Measurements from ENCODE around the gene SCAF8.
A peak's percentile ranks its signal among the peaks of the same experiment; 100 is the strongest.

DNA sequence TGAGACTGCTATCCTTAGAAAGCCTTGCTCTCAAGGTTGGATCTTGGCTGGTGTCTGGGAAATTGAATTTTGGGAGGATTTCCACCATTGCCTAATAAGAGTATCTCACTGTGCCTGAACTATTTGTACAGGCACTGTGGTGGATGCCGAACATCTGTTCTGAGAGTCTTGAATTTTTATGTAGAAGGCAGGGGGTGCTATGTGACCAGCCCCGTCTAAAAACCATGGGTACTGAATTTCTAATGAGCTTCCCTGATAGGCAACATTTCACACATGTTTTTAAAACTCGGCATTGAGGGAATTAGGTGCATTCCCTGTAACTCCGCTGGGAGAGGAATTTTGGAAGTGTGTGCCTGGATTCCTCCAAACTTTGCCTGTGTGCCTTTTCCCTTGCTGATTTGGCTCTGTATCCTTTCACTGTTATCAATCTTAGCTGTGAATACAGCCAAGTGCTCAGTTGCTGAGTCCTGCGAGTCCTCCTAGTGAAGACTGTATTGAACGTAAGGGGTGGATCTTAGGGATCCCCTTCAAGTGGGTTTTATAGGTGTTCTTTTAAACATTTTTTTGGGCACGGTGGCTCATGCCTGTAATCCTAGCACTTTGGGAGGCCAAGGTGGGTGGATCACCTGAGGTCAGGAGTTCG, 27.6 kb upstream of the SCAF8 start:
- TF ChIP-seq SIN3A (conservative IDR thresholded peaks at IDR 0.05 in 1 of 2, IDR thresholded peaks at IDR 0.05 in 1 of 2; ENCODE audit: low read depth in 1 of 2, low read length in 2 of 2) (no peak), BCL11A (IDR thresholded peaks at IDR 0.05; ENCODE audit: low read depth in 2 of 2, low read length in 2 of 2) (no peak), POLR2A (IDR thresholded peaks at IDR 0.05; ENCODE audit: control extremely low read depth in 1 of 2, low read depth in 2 of 2, low read length in 2 of 2) (no peak), ZNF274 (IDR thresholded peaks at IDR 0.05; ENCODE audit: borderline replicate concordance, extremely low read depth, low read length) (no peak), EZH2 (IDR thresholded peaks at IDR 0.05; ENCODE audit: low read depth, low read length, severe bottlenecking) (no peak), FOSL1 (IDR thresholded peaks at IDR 0.05; ENCODE audit: insufficient read depth, low read depth, low read length) (no peak)
- TF ChIP-seq, protein P1, sequence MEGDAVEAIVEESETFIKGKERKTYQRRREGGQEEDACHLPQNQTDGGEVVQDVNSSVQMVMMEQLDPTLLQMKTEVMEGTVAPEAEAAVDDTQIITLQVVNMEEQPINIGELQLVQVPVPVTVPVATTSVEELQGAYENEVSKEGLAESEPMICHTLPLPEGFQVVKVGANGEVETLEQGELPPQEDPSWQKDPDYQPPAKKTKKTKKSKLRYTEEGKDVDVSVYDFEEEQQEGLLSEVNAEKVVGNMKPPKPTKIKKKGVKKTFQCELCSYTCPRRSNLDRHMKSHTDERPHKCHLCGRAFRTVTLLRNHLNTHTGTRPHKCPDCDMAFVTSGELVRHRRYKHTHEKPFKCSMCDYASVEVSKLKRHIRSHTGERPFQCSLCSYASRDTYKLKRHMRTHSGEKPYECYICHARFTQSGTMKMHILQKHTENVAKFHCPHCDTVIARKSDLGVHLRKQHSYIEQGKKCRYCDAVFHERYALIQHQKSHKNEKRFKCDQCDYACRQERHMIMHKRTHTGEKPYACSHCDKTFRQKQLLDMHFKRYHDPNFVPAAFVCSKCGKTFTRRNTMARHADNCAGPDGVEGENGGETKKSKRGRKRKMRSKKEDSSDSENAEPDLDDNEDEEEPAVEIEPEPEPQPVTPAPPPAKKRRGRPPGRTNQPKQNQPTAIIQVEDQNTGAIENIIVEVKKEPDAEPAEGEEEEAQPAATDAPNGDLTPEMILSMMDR (IDR thresholded peaks at IDR 0.05; ENCODE audit: control extremely low read depth in 1 of 3, insufficient read depth in 1 of 3, low read depth in 1 of 3, low read length in 3 of 3), result peak in 1 of 3 experiments; percentile 6; a peak in 1 of 4 replicates
